GM12878 (cell line): ENCODE measurements around the gene UBAC2. TPM values are rescaled to one million over a fixed set of nuclear protein-coding genes. Genes with fewer than 3 reads are reported as not detected.
A peak's percentile ranks its signal among the peaks of the same experiment; 100 is the strongest.

ENCODE experiments used
- ATAC-seq: fragments of 200-7000 bp; cut with Tn5 transposase; 3 replicates; pipeline ENCODE4 v1.9.1; 2020; ENCODE audit warnings: mild to moderate bottlenecking, moderate library complexity
- BruUV-seq: library from RNA; stranded (reverse); fragments of 400-500 nt; replicated peaks from 2 replicates; lab custom pipeline; 2021; lab: Mats Ljungman, UMichigan
- CTCF ChIA-PET: fragments of 300-600 bp; sonication (Branson Sonifier 250); formaldehyde crosslinking; extraction: SDS; loops from one replicate; lab custom pipeline; 2021; ENCODE audit warnings: inconsistent platforms; lab: Yijun Ruan, JAX
- POLR2A ChIA-PET: fragments of 350-600 bp; formaldehyde crosslinking; extraction: SDS; loops from one replicate; lab custom pipeline; 2021; ENCODE audit warnings: inconsistent platforms; lab: Charles Lee
- RAD21 ChIA-PET: fragments of 300-600 bp; sonication (Branson Sonifier 250); formaldehyde crosslinking; loops from one replicate; lab custom pipeline; 2023; ENCODE audit warnings: antibody characterized with exemption; ENCODE audit not compliant: unreplicated experiment; lab: Charles Lee
- SMC1A ChIA-PET: fragments of 300-600 bp; sonication (Branson Sonifier 250); formaldehyde crosslinking; loops from one replicate; lab custom pipeline; 2023; ENCODE audit not compliant: unreplicated experiment, uncharacterized antibody; lab: Charles Lee
- DNase-seq: peaks from one replicate; pipeline ENCODE4 v3.0.0-alpha.2; 2011; ENCODE audit warnings: low read depth, low spot score
- FAIRE-seq: peaks from 3 replicates; lab custom pipeline; 2011; peaks lifted over from hg19 to GRCh38; lab: Jason Lieb, UNC
- H2AFZ ChIP-seq: 2 replicates; pipeline ENCODE4 v1.6.0; 2011; ENCODE audit warnings: low read depth, low read length, control low read depth; ENCODE audit not compliant: control insufficient read depth
- H3K27ac ChIP-seq: 2 replicates; pipeline ENCODE4 v1.5.1; 2011; ENCODE audit warnings: control low read depth; ENCODE audit not compliant: control insufficient read depth, insufficient read depth
- H3K27me3 ChIP-seq, 2 experiments: replicated peaks in 1 of 2; 2 replicates each; pipeline versions ENCODE4 v1.6.0 to v1.6.1; 2011; ENCODE audit warnings: low read length in 1 of 2; ENCODE audit not compliant: control insufficient read depth in 2 of 2, insufficient read depth in 2 of 2
- H3K36me3 ChIP-seq, 2 experiments: 2 replicates each; pipeline ENCODE4 v1.5.1; 2011; ENCODE audit warnings: low read length in 1 of 2; ENCODE audit not compliant: control insufficient read depth in 2 of 2, insufficient read depth in 2 of 2
- H3K4me1 ChIP-seq: 2 replicates; pipeline ENCODE4 v1.6.1; 2011; ENCODE audit warnings: mild to moderate bottlenecking, low read length, moderate library complexity, mixed read lengths; ENCODE audit not compliant: control insufficient read depth, insufficient read depth
- H3K4me2 ChIP-seq: 2 replicates; pipeline ENCODE4 v1.6.0; 2011; ENCODE audit warnings: control low read depth; ENCODE audit not compliant: control insufficient read depth, insufficient read depth
- H3K4me3 ChIP-seq: fragments of 200-600 bp; sonication (generic); 2 replicates; pipeline ENCODE4 v1.5.1; 2016
- H3K79me2 ChIP-seq: 2 replicates; pipeline ENCODE4 v1.6.0; 2011; ENCODE audit warnings: low read length; ENCODE audit not compliant: control insufficient read depth, insufficient read depth
- H3K9ac ChIP-seq: 2 replicates; pipeline ENCODE4 v1.8.0; 2011; ENCODE audit warnings: low read length, control low read depth, mixed read lengths; ENCODE audit not compliant: control insufficient read depth, insufficient read depth
- H3K9me3 ChIP-seq: replicated peaks from 3 replicates; pipeline ENCODE4 v1.5.1; 2011; ENCODE audit warnings: mild to moderate bottlenecking, low read length; ENCODE audit not compliant: control insufficient read depth, insufficient read depth
- H4K20me1 ChIP-seq: 2 replicates; pipeline ENCODE4 v1.6.0; 2011; ENCODE audit not compliant: control insufficient read depth, insufficient read depth
- NR2F1 ChIP-seq: fragments of 450-650 bp; conservative IDR thresholded peaks from 2 replicates; pipeline ENCODE4 v1.6.1; 2017; ENCODE audit warnings: mild to moderate bottlenecking
- SMC3 ChIP-seq: IDR thresholded peaks from 2 replicates; pipeline ENCODE4 v1.6.1; 2011; ENCODE audit warnings: low read length, improper control_type of control experiment, borderline replicate concordance
- SUZ12 ChIP-seq: fragments of 200-600 bp; sonication (generic); IDR thresholded peaks from one replicate; pipeline ENCODE4 v1.6.1; 2018; ENCODE audit warnings: antibody characterized with exemption, mild to moderate bottlenecking; ENCODE audit not compliant: unreplicated experiment
- TCF7 ChIP-seq: IDR thresholded peaks from 2 replicates; pipeline ENCODE4 v1.6.1; 2014; ENCODE audit warnings: antibody characterized with exemption, borderline replicate concordance
- WGBS: methylation state at CpG from one replicate; pipeline ENCODE4 v1.1.6; 2016; ENCODE audit warnings: low lambda C conversion rate; ENCODE audit not compliant: insufficient replicate concordance, insufficient coverage; ENCODE audit errors: missing lambda C conversion rate; 5-methylcytosine and 5-hydroxymethylcytosine counted together
- in situ Hi-C: fragments of 300-500 bp; cut with MboI; formaldehyde crosslinking; loops from 9 replicates; pipeline ENCODE4 v1.14.3; 2018; ENCODE audit warnings: mixed read lengths
- intact Hi-C: fragments of 100-400 bp; cut with micrococcal nuclease; formaldehyde crosslinking; loops from one replicate; pipeline ENCODE4 v1.14.2; 2022; ENCODE audit not compliant: unreplicated experiment
- polyA plus RNA-seq, 11 experiments: library from polyadenylated mRNA; depleted of rRNA in 4 of 11; unstranded in 6 of 11; stranded (reverse) in 5 of 11; fragments of >200 nt; fragmentation: Nextera tagmentation in 4 of 11; fragmentation: Illumina TruSeq in 1 of 11; extraction: Ambion mirVana in 4 of 11; extraction: Trizol in 1 of 11; gene quantifications; 1 replicate in 1 of 11; 2 replicates in 10 of 11; pipeline versions ENCODE4 v1.2.1 to v1.2.3, GENCODE V29; 2011 to 2016; ENCODE audit warnings: inconsistent platforms in 2 of 11, missing spikeins in 2 of 11, low read depth in 1 of 11
- total RNA-seq, 4 experiments: library from RNA; depleted of rRNA in 3 of 4; stranded (reverse); fragments of >200 nt in 3 of 4; fragmentation: Illumina TruSeq in 1 of 4; extraction: Trizol in 1 of 4; gene quantifications; 2 replicates each; pipeline versions ENCODE4 v1.2.1 to v1.2.3, GENCODE V29; 2013 to 2021

The UBAC2 gene
- total and polyA plus RNA-seq, 10 of the 15 experiments (the other 5 are each of a cell fraction or from before 2014, with no cell fraction given) = 3.0 to 54.6 (median 17.4) TPM

DNA sequence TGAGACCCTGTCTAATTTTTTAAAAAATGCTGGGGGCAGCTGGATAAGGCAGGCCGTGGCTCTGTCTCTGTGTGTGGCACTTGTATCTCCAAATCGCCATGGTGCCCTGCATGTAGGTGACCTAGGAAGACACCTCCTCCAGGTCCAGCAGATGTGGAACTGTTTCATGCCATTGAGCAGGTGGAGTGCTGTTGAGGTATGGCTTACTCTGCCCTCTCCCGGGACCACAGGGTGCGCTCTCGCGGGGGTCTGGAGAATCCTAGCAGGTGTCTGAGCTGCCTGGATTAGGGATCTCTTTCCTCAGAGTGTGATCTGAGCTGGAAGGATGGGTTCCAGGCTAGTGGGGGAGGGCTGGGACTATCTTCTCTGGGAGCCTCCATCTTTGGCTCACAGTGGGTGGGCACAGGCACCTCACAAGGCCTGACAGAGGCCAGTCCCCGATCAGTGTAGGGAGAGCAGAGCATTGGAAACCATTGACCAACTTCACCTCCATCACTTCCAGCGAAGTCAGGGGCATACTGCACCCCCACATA is 233.0 kb downstream of the UBAC2 start:
- peak overlapping the region; percentile 46; the same call in 1 of the 2 replicates for H3K4me3 ChIP-seq
- no peaks in the 10 kb centered on the region for H3K36me3 ChIP-seq
- peak overlapping the region; percentile 99 for H3K27ac ChIP-seq
- no peak for ATAC-seq
- BruUV-seq = no TSS peak
- peak overlapping the region; percentile 68 for H3K9ac ChIP-seq
- H2AFZ ChIP-seq = no peak overlapping the region; the same call in 1 of the 2 replicates
- no peak for DNase-seq
- SMC1A ChIA-PET = interaction anchor here (0.6 to 8.7 kb wide), 9 partner anchors 12 to 163 kb away, joined by 3 to 300 read pairs (median 47); no protein-coding TSS in a partner anchor
- H3K79me2 ChIP-seq = peaks cover 23% of the 10 kb centered on the region
- H3K4me1 ChIP-seq = peaks cover 68% of the 10 kb centered on the region
- H4K20me1 ChIP-seq = no peaks in the 10 kb centered on the region
- H3K4me2 ChIP-seq = peak overlapping the region; percentile 86
- H3K27me3 ChIP-seq = no peaks in the 10 kb centered on the region; a peak in 1 of 4 replicates
- TF ChIP-seq TCF7 (no peak), SMC3 (no peak), NR2F1 (no peak), SUZ12 (no peak)
- TF ChIP-seq, all 136 proteins: peak for 0
- intact Hi-C loops = loop anchor here (1.0 to 5.0 kb wide), 6 partner anchors 13 to 231 kb away; partner anchors contain the start of genes GPR183 and UBAC2
- ChIA-PET RAD21 (interaction anchor here (0.8 to 8.6 kb wide), 13 partner anchors 9 to 164 kb away, joined by 3 to 293 read pairs (median 6); no protein-coding TSS in a partner anchor), CTCF (interaction anchor here (1.1 to 11.8 kb wide), 7 partner anchors 13 to 234 kb away, joined by 3 to 577 read pairs (median 36); partner anchors contain the start of gene UBAC2), POLR2A (interaction anchor here (0.5 to 4.5 kb wide), 8 partner anchors 10 to 180 kb away, joined by 3 to 26 read pairs (median 4); no protein-coding TSS in a partner anchor)
- H3K9me3 ChIP-seq = peaks cover 8% of the 10 kb centered on the region; the same call in 2 of the 3 replicates
- 61% methylated on average over 8 of the region's 8 CpGs for WGBS
- no peak for FAIRE-seq
- in situ Hi-C loops = no loop called here
